ENCODE results near the gene POU2F3.

- no peak for TF ChIP-seq CTCF (IDR thresholded peaks at IDR 0.05)
- TF ChIP-seq POLR2AphosphoS5 (IDR thresholded peaks at IDR 0.05; ENCODE audit: low read depth, low read length) = no peak
Observed at GRCh38 chr11:120335556-120335907, 95.6 kb downstream of the POU2F3 start.
